Ovary (tissue), 3 donors: ENCODE data around the gene LIN28A.
"Not testable (repeated sequence)": the region's sequence is repeated elsewhere in the genome, so short reads cannot be mapped to it uniquely, and the experiment has no call there.

Source experiments
- EP300 ChIP-seq: sonication (generic); formaldehyde crosslinking; IDR thresholded peaks from one replicate; pipeline ENCODE4 v1.6.1; 2017; ENCODE audit warnings: antibody characterized with exemption
- POLR2A ChIP-seq: fragments of 450-650 bp; IDR thresholded peaks from one replicate; pipeline ENCODE4 v1.6.1; 2017; ENCODE audit warnings: antibody characterized with exemption, mild to moderate bottlenecking, moderate library complexity
- TF ChIP-seq, protein P1 (sequence below), 3 donors: fragments of 450-650 bp in 2 of 3; fragments of 200-600 bp in 1 of 3; IDR thresholded peaks; one replicate each; pipeline versions ENCODE4 v1.5.1 to v1.8.0; 2016 to 2022; ENCODE audit warnings: antibody characterized with exemption in 3 of 3, mild to moderate bottlenecking in 1 of 3
- donor health status: DM: no; HTN: no; CAD: no.

DNA sequence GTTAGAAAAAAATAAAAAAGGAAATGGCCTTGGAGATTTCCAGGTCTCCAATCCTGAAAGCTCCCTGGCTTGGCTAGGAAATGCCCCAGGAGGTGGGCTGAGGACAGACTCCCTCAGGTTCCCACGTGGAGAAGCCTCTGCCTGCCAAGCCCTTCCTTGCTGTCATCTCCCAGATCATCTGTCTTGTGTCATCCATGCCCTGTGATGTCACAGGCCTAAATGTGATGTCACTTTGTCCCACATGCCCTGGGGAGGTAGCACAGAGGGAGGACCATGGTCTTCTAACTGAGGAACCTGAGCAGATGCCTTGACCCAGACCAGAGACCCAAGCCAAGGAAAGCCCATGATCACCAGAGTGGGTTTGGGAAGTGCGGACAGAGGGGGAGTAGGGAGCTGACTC lies 36.3 kb upstream of the LIN28A start:
- TF ChIP-seq EP300, POLR2A: not testable (repeated sequence)
- TF ChIP-seq, protein P1, sequence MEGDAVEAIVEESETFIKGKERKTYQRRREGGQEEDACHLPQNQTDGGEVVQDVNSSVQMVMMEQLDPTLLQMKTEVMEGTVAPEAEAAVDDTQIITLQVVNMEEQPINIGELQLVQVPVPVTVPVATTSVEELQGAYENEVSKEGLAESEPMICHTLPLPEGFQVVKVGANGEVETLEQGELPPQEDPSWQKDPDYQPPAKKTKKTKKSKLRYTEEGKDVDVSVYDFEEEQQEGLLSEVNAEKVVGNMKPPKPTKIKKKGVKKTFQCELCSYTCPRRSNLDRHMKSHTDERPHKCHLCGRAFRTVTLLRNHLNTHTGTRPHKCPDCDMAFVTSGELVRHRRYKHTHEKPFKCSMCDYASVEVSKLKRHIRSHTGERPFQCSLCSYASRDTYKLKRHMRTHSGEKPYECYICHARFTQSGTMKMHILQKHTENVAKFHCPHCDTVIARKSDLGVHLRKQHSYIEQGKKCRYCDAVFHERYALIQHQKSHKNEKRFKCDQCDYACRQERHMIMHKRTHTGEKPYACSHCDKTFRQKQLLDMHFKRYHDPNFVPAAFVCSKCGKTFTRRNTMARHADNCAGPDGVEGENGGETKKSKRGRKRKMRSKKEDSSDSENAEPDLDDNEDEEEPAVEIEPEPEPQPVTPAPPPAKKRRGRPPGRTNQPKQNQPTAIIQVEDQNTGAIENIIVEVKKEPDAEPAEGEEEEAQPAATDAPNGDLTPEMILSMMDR (IDR thresholded peaks at IDR 0.05): not testable (repeated sequence)
